H1 (cell line): ENCODE measurements around the gene RTL3. TPM values are rescaled to one million over a fixed set of nuclear protein-coding genes. Genes with fewer than 3 reads are reported as not detected.

Source experiments
- BRCA1 ChIP-seq: IDR thresholded peaks from 2 replicates; pipeline ENCODE4 v1.6.1; 2012; ENCODE audit warnings: low read depth, low read length, improper control_type of control experiment
- CREB1 ChIP-seq: IDR thresholded peaks from 2 replicates; pipeline ENCODE4 v1.6.1; 2012; ENCODE audit warnings: inconsistent platforms
- SP1 ChIP-seq: IDR thresholded peaks from 2 replicates; pipeline ENCODE4 v1.6.1; 2011; ENCODE audit warnings: low read depth, low read length
- polyA plus RNA-seq, 7 experiments: library from polyadenylated mRNA; depleted of rRNA in 3 of 7; stranded (reverse) in 5 of 7; unstranded in 2 of 7; fragments of >200 nt in 5 of 7; fragments of 200-250 nt in 2 of 7; gene quantifications; 1 replicate in 5 of 7; 2 replicates in 1 of 7; 4 replicates in 1 of 7; pipeline versions ENCODE4 v1.2.1 to v1.2.3, GENCODE V29; 2011 to 2013; ENCODE audit warnings: missing spikeins in 2 of 7, mixed read lengths in 2 of 7
- total RNA-seq: library from RNA; stranded (reverse); fragmentation: NEBNext Ultra II Directional; extraction: Animal tissue kit (Norgen Biotek cat#: 25700); gene quantifications from 2 replicates; pipeline ENCODE4 v1.2.1, GENCODE V29; 2021

Gene RTL3
- total and polyA plus RNA-seq, 2 of the 8 experiments (the other 6 are each of a cell fraction or from before 2014, with no cell fraction given), result not detected

DNA sequence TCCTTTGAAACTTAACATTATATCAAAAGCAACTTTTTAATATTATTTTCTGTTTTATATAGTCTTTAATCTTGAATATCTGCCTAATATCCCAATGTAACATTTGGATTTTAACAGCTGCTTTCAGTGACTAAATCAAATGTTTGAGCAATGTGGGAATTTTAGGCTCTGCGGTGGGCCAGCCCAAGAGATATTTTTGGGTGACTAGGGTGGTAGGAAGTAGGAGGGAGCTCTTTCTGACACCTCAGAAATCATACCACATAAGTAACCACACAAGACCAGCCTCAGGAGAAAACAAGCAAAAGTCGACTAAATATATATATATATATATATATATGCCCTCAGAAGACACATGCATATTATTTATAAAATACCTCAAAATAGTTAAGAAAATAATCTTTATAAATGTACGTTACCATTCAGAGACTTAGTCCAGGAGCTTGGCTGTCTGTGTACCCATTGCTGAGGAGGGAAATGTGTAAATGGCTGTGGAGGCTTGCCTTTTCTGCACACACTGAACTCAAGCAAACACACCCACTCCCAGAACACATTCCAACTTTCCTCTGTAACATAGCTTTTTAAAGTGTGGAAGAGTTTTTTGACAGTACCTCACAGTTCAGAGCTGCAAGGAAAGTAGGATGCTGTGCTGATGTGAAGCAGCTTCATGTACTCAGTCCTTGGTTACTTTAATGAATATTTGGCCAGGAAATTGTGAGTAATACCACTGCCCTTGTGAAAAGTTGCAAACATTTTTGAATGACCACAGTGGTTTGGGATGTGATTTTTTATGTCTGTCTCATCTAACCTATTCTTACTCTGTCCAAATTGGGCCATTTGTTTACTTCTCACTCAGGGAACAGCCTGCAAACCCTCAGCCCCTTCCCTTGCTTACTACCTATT, at the start of gene RTL3 (continued):
- no peak for TF ChIP-seq BRCA1
- TF ChIP-seq SP1, result no peak
- TF ChIP-seq CREB1, result no peak
- TF ChIP-seq, all 59 proteins: peak for 0
